HepG2 (cell line): ENCODE results near the gene MSI2.

Source experiments
- ADNP ChIP-seq: sonication (generic); formaldehyde crosslinking; IDR thresholded peaks from 2 replicates; pipeline ENCODE4 v1.4.0; 2020; ENCODE audit warnings: missing genetic modification reagents
- ATF7 ChIP-seq, 2 experiments: fragments of 450-650 bp in 1 of 2; sonication (generic) in 1 of 2; formaldehyde crosslinking in 1 of 2; IDR thresholded peaks; 2 replicates each; pipeline versions ENCODE4 v1.4.0 to v1.6.1; 2016 to 2020; ENCODE audit warnings: antibody characterized with exemption in 1 of 2, mild to moderate bottlenecking in 1 of 2, missing genetic modification reagents in 1 of 2
- CREB1 ChIP-seq, 2 experiments: fragments of 450-650 bp in 1 of 2; IDR thresholded peaks; 2 replicates each; pipeline ENCODE4 v1.6.1; 2016 to 2017; ENCODE audit warnings: control low read depth in 1 of 2, mild to moderate bottlenecking in 1 of 2, missing compliant biosample characterization in 1 of 2, missing genetic modification characterization in 1 of 2
- MXI1 ChIP-seq: IDR thresholded peaks from 3 replicates; pipeline ENCODE4 v1.6.1; 2012; ENCODE audit warnings: low read depth, low read length, inconsistent platforms, borderline replicate concordance
- NFIC ChIP-seq: IDR thresholded peaks from 2 replicates; pipeline ENCODE4 v1.6.1; 2012; ENCODE audit warnings: mild to moderate bottlenecking, low read length, inconsistent platforms
- NONO ChIP-seq, 2 experiments: fragments of 450-650 bp in 1 of 2; sonication (generic) in 1 of 2; formaldehyde crosslinking in 1 of 2; IDR thresholded peaks in 1 of 2; conservative IDR thresholded peaks in 1 of 2; 2 replicates each; pipeline versions ENCODE4 v1.6.1 to v1.8.0; 2017 to 2022; ENCODE audit warnings: mild to moderate bottlenecking in 1 of 2, missing genetic modification reagents in 1 of 2, moderate library complexity in 1 of 2
- ZKSCAN8 ChIP-seq: IDR thresholded peaks from 2 replicates; pipeline ENCODE4 v1.6.1; 2016; ENCODE audit warnings: borderline replicate concordance, missing genetic modification reagents, missing compliant biosample characterization
- ZNF501 ChIP-seq: sonication (generic); formaldehyde crosslinking; IDR thresholded peaks from 2 replicates; pipeline ENCODE4 v1.5.1; 2020; ENCODE audit warnings: mild to moderate bottlenecking, moderate library complexity, missing genetic modification reagents
- TF ChIP-seq, protein P1 (sequence below): sonication (generic); formaldehyde crosslinking; IDR thresholded peaks from 2 replicates; pipeline ENCODE4 v1.5.0; 2020; ENCODE audit warnings: mild to moderate bottlenecking, missing genetic modification reagents, moderate library complexity
- TF ChIP-seq, protein P2 (sequence below): sonication (generic); formaldehyde crosslinking; IDR thresholded peaks from 2 replicates; pipeline ENCODE4 v1.5.1; 2020; ENCODE audit warnings: mild to moderate bottlenecking, moderate library complexity, missing genetic modification reagents
- TF ChIP-seq, protein P3 (sequence below): sonication (generic); formaldehyde crosslinking; IDR thresholded peaks from 2 replicates; pipeline ENCODE4 v1.4.0; 2020; ENCODE audit warnings: low read depth, mild to moderate bottlenecking, missing genetic modification reagents

DNA sequence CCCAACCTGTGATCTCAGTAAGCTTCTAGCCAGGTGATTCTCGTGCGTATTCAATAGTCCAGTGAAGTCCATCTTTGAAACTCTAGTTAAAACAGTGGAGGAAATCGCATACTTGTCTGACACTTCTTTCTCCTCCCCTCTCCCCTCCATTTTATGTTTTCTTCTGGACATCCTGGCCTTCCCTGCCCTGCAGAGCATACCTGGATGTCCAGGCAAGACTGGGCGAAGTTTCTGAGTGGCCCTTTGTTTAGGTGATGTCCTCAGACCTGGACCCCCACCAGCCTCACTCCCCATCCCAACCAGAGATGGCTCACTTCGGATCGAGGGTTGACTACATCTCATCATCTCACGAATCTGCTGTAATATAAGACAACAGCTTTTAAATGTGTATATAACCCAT, 423.0 kb downstream of the MSI2 start:
- TF ChIP-seq, protein P1, sequence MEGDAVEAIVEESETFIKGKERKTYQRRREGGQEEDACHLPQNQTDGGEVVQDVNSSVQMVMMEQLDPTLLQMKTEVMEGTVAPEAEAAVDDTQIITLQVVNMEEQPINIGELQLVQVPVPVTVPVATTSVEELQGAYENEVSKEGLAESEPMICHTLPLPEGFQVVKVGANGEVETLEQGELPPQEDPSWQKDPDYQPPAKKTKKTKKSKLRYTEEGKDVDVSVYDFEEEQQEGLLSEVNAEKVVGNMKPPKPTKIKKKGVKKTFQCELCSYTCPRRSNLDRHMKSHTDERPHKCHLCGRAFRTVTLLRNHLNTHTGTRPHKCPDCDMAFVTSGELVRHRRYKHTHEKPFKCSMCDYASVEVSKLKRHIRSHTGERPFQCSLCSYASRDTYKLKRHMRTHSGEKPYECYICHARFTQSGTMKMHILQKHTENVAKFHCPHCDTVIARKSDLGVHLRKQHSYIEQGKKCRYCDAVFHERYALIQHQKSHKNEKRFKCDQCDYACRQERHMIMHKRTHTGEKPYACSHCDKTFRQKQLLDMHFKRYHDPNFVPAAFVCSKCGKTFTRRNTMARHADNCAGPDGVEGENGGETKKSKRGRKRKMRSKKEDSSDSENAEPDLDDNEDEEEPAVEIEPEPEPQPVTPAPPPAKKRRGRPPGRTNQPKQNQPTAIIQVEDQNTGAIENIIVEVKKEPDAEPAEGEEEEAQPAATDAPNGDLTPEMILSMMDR (CRISPR knock-in tag) = no peak
- TF ChIP-seq ZKSCAN8 (CRISPR knock-in tag) = no peak
- TF ChIP-seq NONO (IDR thresholded peaks at IDR 0.05) = no peak
- TF ChIP-seq NONO (CRISPR knock-in tag; conservative IDR thresholded peaks at IDR 0.05) = no peak
- no peak for TF ChIP-seq ATF7 (IDR thresholded peaks at IDR 0.05)
- TF ChIP-seq ATF7 (CRISPR knock-in tag; IDR thresholded peaks at IDR 0.05) = no peak
- TF ChIP-seq, protein P2, sequence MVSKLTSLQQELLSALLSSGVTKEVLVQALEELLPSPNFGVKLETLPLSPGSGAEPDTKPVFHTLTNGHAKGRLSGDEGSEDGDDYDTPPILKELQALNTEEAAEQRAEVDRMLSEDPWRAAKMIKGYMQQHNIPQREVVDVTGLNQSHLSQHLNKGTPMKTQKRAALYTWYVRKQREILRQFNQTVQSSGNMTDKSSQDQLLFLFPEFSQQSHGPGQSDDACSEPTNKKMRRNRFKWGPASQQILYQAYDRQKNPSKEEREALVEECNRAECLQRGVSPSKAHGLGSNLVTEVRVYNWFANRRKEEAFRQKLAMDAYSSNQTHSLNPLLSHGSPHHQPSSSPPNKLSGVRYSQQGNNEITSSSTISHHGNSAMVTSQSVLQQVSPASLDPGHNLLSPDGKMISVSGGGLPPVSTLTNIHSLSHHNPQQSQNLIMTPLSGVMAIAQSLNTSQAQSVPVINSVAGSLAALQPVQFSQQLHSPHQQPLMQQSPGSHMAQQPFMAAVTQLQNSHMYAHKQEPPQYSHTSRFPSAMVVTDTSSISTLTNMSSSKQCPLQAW = no peak
- TF ChIP-seq NFIC = no peak
- TF ChIP-seq, protein P3, sequence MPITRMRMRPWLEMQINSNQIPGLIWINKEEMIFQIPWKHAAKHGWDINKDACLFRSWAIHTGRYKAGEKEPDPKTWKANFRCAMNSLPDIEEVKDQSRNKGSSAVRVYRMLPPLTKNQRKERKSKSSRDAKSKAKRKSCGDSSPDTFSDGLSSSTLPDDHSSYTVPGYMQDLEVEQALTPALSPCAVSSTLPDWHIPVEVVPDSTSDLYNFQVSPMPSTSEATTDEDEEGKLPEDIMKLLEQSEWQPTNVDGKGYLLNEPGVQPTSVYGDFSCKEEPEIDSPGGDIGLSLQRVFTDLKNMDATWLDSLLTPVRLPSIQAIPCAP = no peak
- no peak for TF ChIP-seq CREB1 (IDR thresholded peaks at IDR 0.05)
- no peak for TF ChIP-seq CREB1 (CRISPR knock-in tag; IDR thresholded peaks at IDR 0.05)
- no peak for TF ChIP-seq ADNP (CRISPR knock-in tag)
- no peak for TF ChIP-seq MXI1
- TF ChIP-seq ZNF501 = no peak
